H1 (cell line): ENCODE measurements around the gene TMEM223. TPM values are rescaled to one million over a fixed set of nuclear protein-coding genes. Genes with fewer than 3 reads are reported as not detected.

Experiments used
- CTCF ChIA-PET: fragments of 300-600 bp; sonication (Branson Sonifier 250); formaldehyde crosslinking; loops from one replicate; lab custom pipeline; 2021; ENCODE audit not compliant: partially characterized antibody; lab: Charles Lee
- POLR2A ChIA-PET: fragments of 300-600 bp; sonication (Branson Sonifier 250); formaldehyde crosslinking; loops from one replicate; lab custom pipeline; 2021; ENCODE audit warnings: inconsistent platforms; ENCODE audit not compliant: partially characterized antibody; lab: Charles Lee
- DNase-seq, 2 experiments: peaks; one replicate each; pipeline versions ENCODE4 v3.0.0 to v3.0.0-alpha.2; 2010 to 2022; ENCODE audit warnings: low spot score in 2 of 2, low read depth in 1 of 2, mixed read lengths in 1 of 2
- FAIRE-seq: peaks from 2 replicates; lab custom pipeline; 2011; peaks lifted over from hg19 to GRCh38; lab: Jason Lieb, UNC
- H2AFZ ChIP-seq: 2 replicates; pipeline ENCODE4 v1.8.1; 2012; ENCODE audit warnings: low read length, inconsistent platforms
- H2AK5ac ChIP-seq: 2 replicates; pipeline ENCODE4 v1.6.1; 2013; ENCODE audit warnings: low read depth, low read length
- H2BK120ac ChIP-seq: replicated peaks from 2 replicates; pipeline ENCODE3; 2013; ENCODE audit warnings: low read depth, low read length, inconsistent platforms
- H2BK12ac ChIP-seq: 2 replicates; pipeline ENCODE4 v1.6.1; 2013; ENCODE audit warnings: low read depth, low read length
- H2BK15ac ChIP-seq: 2 replicates; pipeline ENCODE4 v1.6.1; 2013; ENCODE audit warnings: low read length
- H2BK20ac ChIP-seq: 2 replicates; pipeline ENCODE4 v1.6.1; 2013; ENCODE audit warnings: low read length
- H2BK5ac ChIP-seq: 2 replicates; pipeline ENCODE4 v1.6.1; 2013; ENCODE audit warnings: low read depth, low read length
- H3K14ac ChIP-seq: 2 replicates; pipeline ENCODE4 v1.6.1; 2013; ENCODE audit warnings: inconsistent platforms; ENCODE audit not compliant: insufficient read length
- H3K18ac ChIP-seq: 2 replicates; pipeline ENCODE4 v1.6.1; 2013; ENCODE audit warnings: low read length; ENCODE audit errors: extremely low read depth
- H3K23ac ChIP-seq: 2 replicates; pipeline ENCODE4 v1.6.1; 2013; ENCODE audit warnings: inconsistent platforms; ENCODE audit not compliant: insufficient read length
- H3K23me2 ChIP-seq: 2 replicates; pipeline ENCODE4 v1.6.1; 2013; ENCODE audit warnings: low read depth, low read length
- H3K27ac ChIP-seq: 2 replicates; pipeline ENCODE4 v1.6.1; 2011; ENCODE audit warnings: low read depth, low read length, inconsistent platforms
- H3K27me3 ChIP-seq, 4 experiments: replicated peaks in 1 of 4; 1 replicate in 1 of 4; 2 replicates in 3 of 4; pipeline versions ENCODE4 v1.6.1 to v1.8.1; 2011 to 2013; ENCODE audit warnings: low read length in 3 of 4, mild to moderate bottlenecking in 3 of 4, inconsistent platforms in 2 of 4, mixed read lengths in 2 of 4, moderate library complexity in 1 of 4; ENCODE audit not compliant: control insufficient read depth in 3 of 4, insufficient read depth in 3 of 4; ENCODE audit errors: extremely low read depth in 1 of 4
- H3K36me3 ChIP-seq, 4 experiments: 2 replicates each; pipeline versions ENCODE4 v1.6.1 to v1.8.1; 2011 to 2013; ENCODE audit warnings: mild to moderate bottlenecking in 4 of 4, low read length in 3 of 4, moderate library complexity in 2 of 4, control low read depth in 1 of 4, inconsistent platforms in 1 of 4; ENCODE audit not compliant: insufficient read depth in 4 of 4, control insufficient read depth in 2 of 4
- H3K4ac ChIP-seq: replicated peaks from 2 replicates; pipeline ENCODE3; 2013; ENCODE audit warnings: low read length, low read depth, mixed read lengths, inconsistent platforms; ENCODE audit not compliant: insufficient read length
- H3K4me1 ChIP-seq, 4 experiments: replicated peaks in 1 of 4; 1 replicate in 1 of 4; 2 replicates in 3 of 4; pipeline versions ENCODE4 v1.6.1 to v1.8.1; 2011 to 2013; ENCODE audit warnings: low read length in 3 of 4, inconsistent platforms in 2 of 4, mixed read lengths in 1 of 4; ENCODE audit not compliant: insufficient read depth in 4 of 4, control insufficient read depth in 3 of 4
- H3K4me2 ChIP-seq, 2 experiments: 2 replicates each; pipeline versions ENCODE4 v1.6.1 to v1.8.1; 2011 to 2013; ENCODE audit warnings: low read depth in 2 of 2, low read length in 2 of 2, control low read depth in 1 of 2, inconsistent platforms in 1 of 2, mild to moderate bottlenecking in 1 of 2; ENCODE audit not compliant: insufficient read depth in 1 of 2
- H3K4me3 ChIP-seq, 4 experiments: fragments of 200-600, 300-600 bp in 1 of 4; sonication (generic), shearing (Covaris generic), sonication (Bioruptor Twin) in 1 of 4; 2 replicates each; pipeline versions ENCODE4 v1.5.1 to v1.8.1; 2011 to 2016; ENCODE audit warnings: low read length in 4 of 4, low read depth in 3 of 4, control low read depth in 2 of 4, inconsistent platforms in 2 of 4, mild to moderate bottlenecking in 2 of 4, mixed read lengths in 1 of 4, moderate library complexity in 1 of 4; ENCODE audit not compliant: insufficient read depth in 2 of 4; ENCODE audit errors: extremely low read depth in 1 of 4
- H3K56ac ChIP-seq: replicated peaks from 2 replicates; pipeline ENCODE3; 2013; ENCODE audit warnings: low read depth, mild to moderate bottlenecking, mixed read lengths, low read length, inconsistent platforms; ENCODE audit not compliant: insufficient read length
- H3K79me1 ChIP-seq: 2 replicates; pipeline ENCODE4 v1.6.1; 2013; ENCODE audit warnings: low read depth, low read length, control low read depth
- H3K79me2 ChIP-seq, 2 experiments: 2 replicates each; pipeline versions ENCODE4 v1.6.1 to v1.8.1; 2012 to 2013; ENCODE audit warnings: low read length in 2 of 2, mild to moderate bottlenecking in 2 of 2, inconsistent platforms in 1 of 2; ENCODE audit not compliant: insufficient read depth in 2 of 2, control insufficient read depth in 1 of 2
- H3K9ac ChIP-seq, 4 experiments: replicated peaks in 1 of 4; 1 replicate in 1 of 4; 2 replicates in 3 of 4; pipeline versions ENCODE4 v1.6.1 to v1.8.1; 2011 to 2013; ENCODE audit warnings: low read depth in 3 of 4, low read length in 3 of 4, control low read depth in 2 of 4, mild to moderate bottlenecking in 2 of 4, moderate library complexity in 2 of 4, inconsistent platforms in 1 of 4; ENCODE audit errors: extremely low read depth in 1 of 4
- H3K9me3 ChIP-seq, 2 experiments: 2 replicates each; pipeline versions ENCODE4 v1.6.1 to v1.8.1; 2012 to 2013; ENCODE audit warnings: mild to moderate bottlenecking in 2 of 2, moderate library complexity in 2 of 2, control low read depth in 1 of 2, inconsistent platforms in 1 of 2, low read depth in 1 of 2, low read length in 1 of 2, mixed read lengths in 1 of 2; ENCODE audit not compliant: insufficient read depth in 2 of 2
- H4K20me1 ChIP-seq, 2 experiments: replicated peaks in 1 of 2; 2 replicates each; pipeline versions ENCODE3 to v1.8.1; 2011 to 2013; ENCODE audit warnings: inconsistent platforms in 2 of 2, low read length in 2 of 2, mild to moderate bottlenecking in 1 of 2; ENCODE audit not compliant: insufficient read depth in 2 of 2, control insufficient read depth in 1 of 2
- H4K5ac ChIP-seq: 2 replicates; pipeline ENCODE4 v1.6.1; 2013; ENCODE audit warnings: low read length, low read depth, mixed read lengths, inconsistent platforms; ENCODE audit not compliant: insufficient read length
- H4K8ac ChIP-seq: 2 replicates; pipeline ENCODE4 v1.8.0; 2013; ENCODE audit warnings: mild to moderate bottlenecking, moderate library complexity, low read length, inconsistent platforms; ENCODE audit not compliant: insufficient read depth; ENCODE audit errors: extremely low read depth
- H4K91ac ChIP-seq: replicated peaks from 2 replicates; pipeline ENCODE3; 2013; ENCODE audit warnings: low read length, mixed read lengths, inconsistent platforms; ENCODE audit not compliant: insufficient read length
- CBX5 ChIP-seq: fragments of 300-800, 300-1000 bp; sonication (generic); IDR thresholded peaks from 2 replicates; pipeline ENCODE4 v1.7.1; 2016; ENCODE audit warnings: antibody characterized with exemption, low read length, low read depth
- CBX8 ChIP-seq: fragments of 300-800, 300-1000 bp; sonication (generic); IDR thresholded peaks from 2 replicates; pipeline ENCODE4 v1.7.1; 2016; ENCODE audit warnings: low read depth, low read length, borderline replicate concordance
- CEBPB ChIP-seq: IDR thresholded peaks from 2 replicates; pipeline ENCODE4 v1.6.1; 2012; ENCODE audit warnings: low read depth, low read length
- HDAC2 ChIP-seq, 2 experiments: fragments of 300-600 bp in 1 of 2; sonication (generic) in 1 of 2; IDR thresholded peaks; 2 replicates each; pipeline ENCODE4 v1.6.1; 2011 to 2012; ENCODE audit warnings: low read depth in 2 of 2, low read length in 2 of 2, mild to moderate bottlenecking in 2 of 2, moderate library complexity in 2 of 2, borderline replicate concordance in 1 of 2, inconsistent platforms in 1 of 2
- HDAC6 ChIP-seq: IDR thresholded peaks from one replicate; pipeline ENCODE4 v1.7.1; 2012; ENCODE audit warnings: low read depth, mild to moderate bottlenecking, inconsistent platforms, low read length, moderate library complexity
- WGBS, 2 experiments: shearing (Covaris generic) in 1 of 2; methylation state at CpG; one replicate each; pipeline versions ENCODE4 v1.1.6 to v1.1.7; 2013 to 2015; ENCODE audit warnings: low lambda C conversion rate in 2 of 2, mixed read lengths in 2 of 2, inconsistent platforms in 1 of 2, low coverage in 1 of 2, missing lambda C conversion rate in 1 of 2; ENCODE audit not compliant: insufficient replicate concordance in 2 of 2, insufficient coverage in 1 of 2, insufficient read length in 1 of 2; ENCODE audit errors: extremely low coverage in 1 of 2, missing lambda C conversion rate in 1 of 2; 5-methylcytosine and 5-hydroxymethylcytosine counted together
- polyA plus RNA-seq, 7 experiments: library from polyadenylated mRNA; depleted of rRNA in 3 of 7; stranded (reverse) in 5 of 7; unstranded in 2 of 7; fragments of >200 nt in 5 of 7; fragments of 200-250 nt in 2 of 7; gene quantifications; 1 replicate in 5 of 7; 2 replicates in 1 of 7; 4 replicates in 1 of 7; pipeline versions ENCODE4 v1.2.1 to v1.2.3, GENCODE V29; 2011 to 2013; ENCODE audit warnings: missing spikeins in 2 of 7, mixed read lengths in 2 of 7
- total RNA-seq: library from RNA; stranded (reverse); fragmentation: NEBNext Ultra II Directional; extraction: Animal tissue kit (Norgen Biotek cat#: 25700); gene quantifications from 2 replicates; pipeline ENCODE4 v1.2.1, GENCODE V29; 2021
- TF ChIP-seq, protein P1 (sequence below): IDR thresholded peaks from 2 replicates; pipeline ENCODE4 v1.6.1; 2012; ENCODE audit warnings: inconsistent platforms

The TMEM223 gene
- total and polyA plus RNA-seq, 2 of the 8 experiments (the other 6 are each of a cell fraction or from before 2014, with no cell fraction given), result 22.9 to 64.1 TPM

GRCh38 chr11:62801071-62801470 is 9.3 kb upstream of the TMEM223 start:
- WGBS, 2 experiments, result 93% methylated on average over 4 of the region's 4 CpGs; no CpG with 5 or more reads in 1 of the 2 experiments

More at GRCh38 chr11:62801071-62801470, 9.3 kb upstream of the TMEM223 start:
- Histone ChIP-seq H4K8ac (no peak overlapping the region), H2BK12ac (no peak overlapping the region), H3K36me3 (peaks cover 29 to 61% (median 43%) of the 10 kb centered on the region in 4 experiments), H3K18ac (no peak overlapping the region), H3K23ac (no peak overlapping the region), H4K91ac (no peak overlapping the region), H3K79me2 (peaks cover 5 to 18% of the 10 kb centered on the region in 2 experiments; a peak in 3 of 4 replicates), H3K4ac (no peak overlapping the region), H2BK20ac (no peak overlapping the region), H3K79me1 (peaks cover 6% of the 10 kb centered on the region; the same call in 1 of the 2 replicates), H3K56ac (no peak overlapping the region), H4K20me1 (peaks cover 2 to 3% of the 10 kb centered on the region in 2 experiments), H3K23me2 (peaks cover 4% of the 10 kb centered on the region; the same call in 1 of the 2 replicates), H3K9me3 (no peaks in the 10 kb centered on the region), H2AFZ (no peak overlapping the region), H3K4me2 (no peak overlapping the region), H3K4me3 (no peak overlapping the region), H3K9ac (no peak overlapping the region), H3K27ac (no peak overlapping the region), H2BK5ac (no peak overlapping the region), H4K5ac (no peak overlapping the region), H2BK120ac (no peak overlapping the region), H2AK5ac (no peak overlapping the region), H2BK15ac (no peak overlapping the region)
- ChIA-PET CTCF (interaction anchor here (0.7 to 3.8 kb wide), 4 partner anchors 11 to 188 kb away, joined by 3 to 15 read pairs (median 3); partner anchors contain the start of gene ROM1), POLR2A (interaction anchor here (0.7 to 10.0 kb wide), 21 partner anchors 10 to 136 kb away, joined by 3 to 251 read pairs (median 4); partner anchors contain the start of genes C11orf98, CSKMT, HNRNPUL2 and TMEM179B)
- no peak for DNase-seq
- no peak for FAIRE-seq
- TF ChIP-seq CBX5 (no peak), HDAC6 (no peak), HDAC2 (IDR thresholded peaks at IDR 0.05; ENCODE audit: borderline replicate concordance in 1 of 2, low read depth in 2 of 2, low read length in 2 of 2) (no peak), CEBPB (no peak), CBX8 (no peak)
- TF ChIP-seq, protein P1, sequence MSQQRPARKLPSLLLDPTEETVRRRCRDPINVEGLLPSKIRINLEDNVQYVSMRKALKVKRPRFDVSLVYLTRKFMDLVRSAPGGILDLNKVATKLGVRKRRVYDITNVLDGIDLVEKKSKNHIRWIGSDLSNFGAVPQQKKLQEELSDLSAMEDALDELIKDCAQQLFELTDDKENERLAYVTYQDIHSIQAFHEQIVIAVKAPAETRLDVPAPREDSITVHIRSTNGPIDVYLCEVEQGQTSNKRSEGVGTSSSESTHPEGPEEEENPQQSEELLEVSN, result no peak
- TF ChIP-seq, all 59 proteins: peak for 0
- Histone ChIP-seq H3K4me1 (peaks cover 0 to 2% (median 0%) of the 10 kb centered on the region in 4 experiments; a peak in 1 of 7 replicates), H3K14ac (no peak overlapping the region), H3K27me3 (no peaks in the 10 kb centered on the region)
